IPS-18c (cell line): Measurements from ENCODE around the gene GPR142.

Source experiments
- H3K4me3 ChIP-seq: 2 replicates; pipeline ENCODE4 v1.7.0; 2013; ENCODE audit warnings: low read depth, mild to moderate bottlenecking, low read length, moderate library complexity; ENCODE audit not compliant: insufficient read depth
- H3K9me3 ChIP-seq: one replicate; pipeline ENCODE4 v1.6.1; 2013; ENCODE audit warnings: mild to moderate bottlenecking, low read length, moderate library complexity; ENCODE audit not compliant: control insufficient read depth, insufficient read depth

The GPR142 gene

DNA sequence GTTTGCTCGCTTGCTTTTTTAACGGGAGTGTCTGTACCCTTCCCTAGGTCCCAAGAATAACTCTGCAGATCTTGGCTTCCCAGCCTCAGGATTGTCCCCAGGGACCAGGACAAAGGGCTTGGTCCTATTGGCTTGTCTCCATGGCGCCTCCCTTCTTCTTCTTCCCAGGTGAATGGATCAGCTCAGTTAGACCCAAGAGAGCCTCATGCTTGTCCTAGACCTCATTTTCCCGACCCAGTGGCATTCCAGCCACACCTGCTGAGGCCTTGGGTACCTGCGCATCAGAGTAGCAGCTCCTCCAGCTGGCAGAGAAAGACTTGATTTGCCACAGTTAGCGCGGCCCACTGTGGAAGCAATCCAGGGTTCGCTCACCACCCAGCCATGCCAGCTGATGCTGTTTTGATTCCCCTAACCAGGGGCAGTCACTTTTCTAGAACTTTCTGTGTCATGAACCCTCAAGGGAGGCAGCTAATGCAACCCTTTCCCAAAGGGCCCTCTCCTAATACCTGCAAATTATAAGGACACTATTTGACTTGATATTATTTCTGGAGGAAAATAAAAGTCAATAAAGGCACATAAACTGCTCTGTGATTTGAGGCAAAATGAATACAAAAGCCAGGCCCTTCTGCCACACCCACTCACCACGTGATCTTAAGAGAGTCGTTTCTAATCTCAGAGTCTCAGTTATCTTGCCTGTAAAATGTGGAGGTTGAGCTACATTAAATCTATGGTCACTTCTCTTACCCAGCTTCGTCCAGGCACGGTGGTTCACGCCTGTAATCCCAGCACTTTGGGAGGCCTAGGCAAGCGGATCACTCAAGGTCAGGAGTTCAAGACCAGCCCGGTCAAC, 13.9 kb downstream of the GPR142 start:
- Histone ChIP-seq H3K4me3 (no peak overlapping the region), H3K9me3 (no peaks in the 10 kb centered on the region)

DNA sequence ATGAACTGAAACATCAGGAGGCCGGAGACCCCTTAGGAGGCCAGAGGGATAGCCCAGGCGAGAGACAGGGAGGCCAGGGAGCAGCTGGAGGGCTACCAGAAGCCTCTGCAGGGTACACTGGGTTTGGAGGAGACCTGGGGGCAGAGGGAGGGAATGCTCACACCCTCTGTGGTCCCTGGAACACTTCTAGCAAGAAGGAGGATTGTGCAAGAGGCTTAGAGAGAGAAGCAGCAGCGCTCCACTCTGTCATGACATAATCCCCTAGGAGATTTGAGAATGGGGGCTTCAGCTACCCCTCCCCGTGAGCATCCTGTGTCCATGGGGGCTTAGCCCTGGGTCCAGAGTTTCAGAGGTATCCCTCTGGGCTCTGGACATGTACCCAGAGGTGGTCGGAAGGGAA, 15.8 kb downstream of the GPR142 start:
- Histone ChIP-seq H3K9me3 (no peaks in the 10 kb centered on the region), H3K4me3 (no peak overlapping the region)

DNA sequence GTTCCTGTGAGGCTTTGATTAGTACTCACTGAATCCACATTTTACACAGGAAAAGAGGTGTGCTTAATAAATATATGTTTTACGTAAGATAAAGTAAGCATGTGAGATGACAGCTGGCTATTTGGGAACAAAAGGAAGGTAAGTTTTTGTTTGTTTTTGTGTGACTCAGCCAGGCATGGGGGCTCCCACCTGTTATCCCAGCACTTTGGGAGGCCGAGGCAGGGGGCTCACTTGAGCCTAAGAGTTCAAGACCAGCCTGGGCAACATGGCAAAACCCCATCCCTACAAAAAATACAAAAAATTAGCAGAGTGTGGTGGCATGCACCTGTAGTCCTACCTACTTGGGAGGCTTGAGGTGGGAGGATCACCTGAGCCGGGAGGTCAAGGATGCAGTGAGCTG, 17.9 kb downstream of the GPR142 start:
- Histone ChIP-seq H3K9me3 (no peaks in the 10 kb centered on the region), H3K4me3 (no peak overlapping the region)

DNA sequence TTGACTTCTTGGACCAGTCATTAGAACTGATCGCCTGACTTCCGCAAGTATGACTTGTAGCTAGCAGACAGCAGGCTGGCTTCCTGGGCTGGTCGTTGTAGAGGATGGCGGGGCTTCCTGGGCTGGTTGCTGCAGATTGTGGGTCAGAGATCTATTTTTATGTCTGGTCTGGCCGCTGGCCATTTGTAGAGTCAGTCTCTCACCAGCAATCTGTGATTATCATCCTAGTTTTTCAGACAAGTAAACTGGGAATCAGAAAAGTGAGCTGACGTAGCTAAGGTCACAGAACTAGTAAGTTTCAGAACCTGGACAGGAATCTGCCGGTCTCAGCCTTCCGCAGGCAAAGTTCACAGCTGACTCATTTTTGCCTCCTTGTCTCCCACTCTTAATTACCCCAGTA, 19.1 kb downstream of the GPR142 start:
- no peak overlapping the region for H3K4me3 ChIP-seq
- H3K9me3 ChIP-seq, result no peaks in the 10 kb centered on the region

DNA sequence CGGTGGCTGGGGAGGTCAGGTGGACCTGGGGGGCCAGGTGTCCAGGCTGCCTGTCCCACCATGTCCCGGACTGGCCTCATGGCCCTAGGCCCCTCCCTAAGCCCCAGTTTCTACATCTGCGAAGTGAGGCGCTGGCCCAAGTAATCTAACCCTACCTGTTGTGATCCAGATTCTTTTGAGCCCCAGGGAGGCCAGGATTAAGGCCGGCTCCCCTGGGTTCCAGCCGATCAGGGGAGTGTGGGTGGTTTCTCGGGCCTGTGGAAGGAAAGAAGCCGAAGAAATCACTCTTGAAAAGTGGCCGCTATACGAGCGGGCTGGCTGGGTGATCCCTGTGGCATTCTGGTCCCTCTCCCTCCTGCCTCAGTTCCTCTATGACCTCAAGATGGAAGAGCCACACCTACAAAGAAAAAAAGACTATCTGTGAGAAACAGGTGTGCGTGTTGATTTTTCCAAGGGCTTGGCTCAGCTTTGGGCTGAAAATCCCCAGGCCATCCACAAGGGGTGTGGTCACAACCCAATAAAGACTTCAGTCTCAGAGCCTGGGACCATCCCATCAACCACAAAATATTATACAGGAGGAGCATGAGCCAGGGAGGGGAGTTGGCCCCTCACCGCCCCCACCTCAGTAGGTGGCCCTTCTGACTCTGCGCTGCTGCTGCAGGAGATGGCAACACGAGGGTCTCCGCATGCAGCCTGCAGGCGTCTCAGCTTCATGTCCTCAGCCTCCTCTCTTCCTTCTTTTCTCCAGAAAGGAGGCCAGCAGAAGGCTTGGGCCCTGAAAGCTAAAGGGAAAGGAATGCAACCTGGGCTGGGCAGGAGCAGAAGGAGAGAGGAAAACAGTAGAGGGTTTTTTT, 20.3 kb downstream of the GPR142 start:
- H3K9me3 ChIP-seq, result no peaks in the 10 kb centered on the region
- H3K4me3 ChIP-seq, result no peak overlapping the region

DNA sequence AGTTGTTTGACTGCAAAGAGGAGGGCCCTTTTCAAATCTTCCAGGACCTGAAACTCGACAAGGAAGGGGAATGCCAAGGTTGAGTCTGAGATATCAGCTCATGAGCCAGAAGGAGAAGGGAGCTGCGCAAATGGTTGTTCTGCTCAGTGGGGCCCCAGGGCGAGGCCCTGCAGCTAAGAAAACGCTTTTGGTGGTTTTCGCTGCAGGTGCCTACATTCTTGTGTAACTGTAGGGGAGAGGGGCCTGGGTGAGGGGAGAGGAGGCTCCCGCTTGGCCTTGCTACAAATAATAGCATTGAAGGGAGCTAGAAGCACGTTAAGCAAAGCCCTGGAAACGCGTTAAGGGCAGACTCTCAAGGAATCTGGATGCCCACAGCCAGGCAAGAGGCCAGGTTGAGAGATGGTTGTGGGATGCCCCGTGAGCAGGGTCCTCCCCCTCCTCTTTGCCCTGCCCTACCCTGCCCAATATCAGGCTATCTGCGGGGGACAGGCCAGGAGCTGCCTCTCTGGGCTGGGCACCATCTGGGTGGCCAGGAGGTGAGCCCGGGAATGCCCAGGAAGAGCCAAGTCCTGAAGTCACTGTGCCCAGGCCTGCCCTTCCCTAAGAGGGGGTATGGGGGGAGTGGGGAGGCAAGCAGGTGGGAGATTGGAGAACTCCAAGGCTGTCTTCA, 21.9 kb downstream of the GPR142 start:
- H3K4me3 ChIP-seq, result no peak overlapping the region
- H3K9me3 ChIP-seq, result no peaks in the 10 kb centered on the region

DNA sequence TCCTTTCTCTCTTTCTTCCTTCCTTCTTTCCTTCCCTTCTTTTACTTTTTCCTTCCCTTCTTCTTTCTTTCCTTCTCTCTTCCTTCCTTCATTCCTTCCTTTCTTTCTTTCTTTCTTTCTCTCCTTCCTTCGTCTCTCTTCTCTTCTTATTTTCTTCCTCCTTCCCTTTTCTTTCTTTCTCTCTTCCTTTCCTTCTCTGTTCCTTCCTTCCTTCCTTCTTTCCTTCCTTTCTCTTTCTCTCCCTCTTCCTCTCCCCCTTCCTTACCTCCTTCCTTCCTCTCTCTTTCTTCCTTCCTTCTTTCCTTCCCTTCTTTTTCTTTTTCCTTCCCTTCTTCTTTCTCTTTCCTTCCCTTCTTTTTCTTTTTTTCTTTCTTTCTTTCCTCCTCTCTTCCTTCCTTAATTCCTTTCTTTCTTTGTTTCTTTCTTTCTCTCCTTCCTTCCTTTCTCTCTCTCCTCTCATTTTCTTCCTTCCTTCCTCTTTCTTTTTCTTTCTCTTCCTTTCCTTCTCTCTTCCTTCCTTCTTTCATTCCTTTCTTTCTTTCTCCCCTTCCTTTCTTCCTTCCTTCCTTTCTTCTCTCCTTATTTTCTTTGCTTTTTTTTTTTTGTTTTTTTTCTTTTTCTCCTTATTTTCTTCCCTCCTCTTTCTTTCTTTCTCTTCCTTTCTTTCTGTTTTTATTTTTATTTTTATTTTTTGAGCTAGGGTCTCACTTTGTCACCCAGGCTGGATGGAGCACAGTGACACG, 22.8 kb downstream of the GPR142 start:
- H3K9me3 ChIP-seq, result no peaks in the 10 kb centered on the region
- no peak overlapping the region for H3K4me3 ChIP-seq

DNA sequence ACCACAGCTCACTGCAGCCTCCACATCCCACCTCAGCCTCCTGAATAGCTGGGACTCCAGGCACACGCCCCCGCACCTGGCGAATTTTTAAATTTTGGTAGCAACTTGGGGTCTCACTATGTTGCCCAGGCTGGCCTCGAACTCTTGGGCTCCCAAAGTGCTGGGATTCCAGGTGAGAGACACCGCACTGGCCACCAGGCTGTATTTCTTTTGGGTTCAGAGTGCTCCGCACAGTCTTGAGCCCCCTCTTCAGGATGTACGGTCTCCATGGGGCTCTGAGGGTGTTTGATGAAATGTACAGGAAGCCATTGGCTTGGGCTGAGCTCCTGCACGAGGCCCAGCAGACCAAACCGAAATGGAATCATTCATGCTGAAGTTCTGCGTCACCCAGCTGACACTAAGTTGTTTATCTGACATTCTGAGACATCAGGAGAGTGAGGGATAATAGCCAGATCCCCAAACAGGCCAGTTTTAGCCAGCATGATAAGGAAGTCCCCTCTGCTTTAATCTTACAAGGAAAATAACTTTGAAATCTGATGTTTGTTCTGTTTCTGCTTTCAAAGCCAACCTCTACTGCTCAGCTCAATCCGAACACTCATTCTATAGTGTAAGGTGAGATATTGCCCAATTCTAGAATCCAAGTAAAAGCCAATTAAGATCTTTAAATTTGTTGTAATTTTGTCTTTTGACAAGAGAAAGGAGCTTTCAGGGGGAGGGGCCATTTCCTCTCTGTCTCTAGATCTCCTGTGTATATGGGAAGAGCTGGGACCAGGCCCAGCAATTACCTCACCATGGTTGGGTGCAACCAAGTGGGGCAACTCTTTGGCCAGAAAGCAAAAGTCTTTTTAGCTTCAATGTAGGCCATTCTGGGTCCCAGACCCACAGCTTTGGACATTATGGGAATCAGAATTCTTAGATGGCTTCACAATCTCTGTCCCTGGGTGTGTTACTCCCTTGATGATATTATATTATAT, 23.7 kb downstream of the GPR142 start:
- no peaks in the 10 kb centered on the region for H3K9me3 ChIP-seq
- no peak overlapping the region for H3K4me3 ChIP-seq

DNA sequence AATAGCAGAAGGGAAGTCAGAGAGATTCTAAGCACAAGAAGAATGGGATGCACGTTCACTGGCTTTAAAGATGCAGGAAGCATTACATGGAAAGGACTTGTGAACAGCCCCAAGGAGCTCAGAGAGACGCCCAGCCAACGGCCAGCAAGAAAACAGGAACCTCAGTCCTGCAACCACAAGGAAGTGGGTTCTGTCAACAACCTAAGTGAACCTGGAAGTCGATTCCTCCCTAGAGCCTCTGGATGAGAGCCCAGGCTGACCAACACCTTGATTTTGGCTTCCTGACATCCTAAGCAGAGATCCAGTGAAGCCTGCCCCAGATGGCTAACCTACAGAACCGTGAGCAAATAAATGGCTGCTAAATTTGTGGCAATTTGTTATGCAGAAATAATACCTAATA, 24.5 kb downstream of the GPR142 start:
- no peak overlapping the region for H3K4me3 ChIP-seq
- no peaks in the 10 kb centered on the region for H3K9me3 ChIP-seq

DNA sequence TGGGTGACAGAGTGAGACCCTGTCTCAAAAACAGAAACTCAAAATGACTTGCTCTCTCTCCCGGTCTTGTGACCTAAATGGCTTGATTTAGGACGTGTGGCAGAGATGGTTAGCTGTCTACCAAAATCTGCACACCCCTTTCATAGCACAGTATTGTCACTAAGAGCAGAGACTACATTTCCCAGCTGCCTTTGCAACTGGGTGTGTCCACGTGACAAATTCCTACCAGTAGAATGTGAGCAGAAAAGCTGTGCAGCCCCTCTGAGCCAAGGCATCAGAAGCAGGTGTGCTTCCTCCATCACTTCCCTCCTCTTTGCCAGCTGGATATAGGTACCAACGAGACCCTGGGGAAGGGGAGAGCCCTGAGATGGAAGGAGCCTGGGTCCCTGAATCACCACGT, 25.5 kb downstream of the GPR142 start:
- H3K4me3 ChIP-seq, result no peak overlapping the region
- H3K9me3 ChIP-seq, result no peaks in the 10 kb centered on the region

DNA sequence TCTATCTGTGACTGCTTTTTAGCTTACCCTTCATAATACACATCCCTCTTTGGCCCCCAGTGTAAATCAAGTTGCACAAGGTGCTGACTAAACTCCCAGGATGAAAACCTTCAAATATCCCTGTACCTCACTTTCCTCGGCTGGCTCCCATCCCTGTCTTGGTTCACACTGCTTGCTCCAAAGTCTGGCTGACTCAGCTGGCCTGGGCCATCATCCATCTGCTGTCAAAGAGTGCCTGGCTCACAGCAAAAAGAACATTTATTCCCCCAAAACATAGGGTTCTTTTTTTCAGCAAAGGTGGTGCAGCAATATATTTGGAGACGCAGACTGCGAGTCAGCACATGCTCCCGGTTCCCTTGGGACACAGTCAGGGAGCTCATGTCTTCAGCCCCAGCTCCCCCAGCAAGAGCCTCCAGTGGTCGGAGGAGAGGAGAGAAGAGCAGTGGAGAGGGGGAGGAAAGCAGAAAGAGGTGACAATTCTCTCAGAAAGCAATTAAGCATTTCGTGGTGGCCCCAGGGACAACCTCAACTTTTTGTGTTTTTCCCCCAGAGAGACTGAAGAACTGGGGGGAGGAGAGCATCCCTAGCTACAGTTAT, 26.1 kb downstream of the GPR142 start:
- Histone ChIP-seq H3K9me3 (no peaks in the 10 kb centered on the region), H3K4me3 (no peak overlapping the region)

DNA sequence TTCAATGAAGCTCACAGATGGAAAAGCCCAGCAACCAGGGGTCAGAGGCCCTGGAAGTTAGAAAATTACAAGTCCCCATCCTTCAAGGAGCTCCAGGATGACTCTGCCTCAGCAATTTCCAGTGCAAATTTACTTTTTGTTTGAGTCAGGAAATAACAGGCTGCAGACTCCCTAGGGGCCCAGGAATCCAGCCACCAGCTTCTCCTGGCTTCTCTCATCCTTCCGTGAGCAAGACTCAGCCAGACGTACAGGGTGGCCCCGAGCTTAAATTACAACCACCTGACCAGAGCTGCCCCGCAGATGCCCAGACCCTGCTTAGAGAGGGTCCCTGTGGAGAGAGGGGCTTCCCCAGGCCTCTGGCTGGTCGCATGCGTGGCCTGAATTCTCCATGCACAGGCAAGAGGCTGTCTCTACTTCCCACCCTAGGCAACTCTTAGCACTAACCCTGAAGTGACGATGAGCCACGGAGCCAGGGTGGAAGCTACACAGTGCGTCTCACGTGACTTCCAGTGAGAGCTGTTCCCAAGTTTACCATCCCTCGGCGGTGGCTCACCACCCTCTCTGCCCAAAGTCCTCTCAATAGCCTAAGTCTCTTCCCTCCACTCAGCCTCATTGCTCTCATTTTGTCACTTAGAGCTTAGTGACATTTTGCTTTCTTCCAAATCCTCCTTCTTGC, 27.1 kb downstream of the GPR142 start:
- H3K4me3 ChIP-seq, result no peak overlapping the region
- H3K9me3 ChIP-seq, result no peaks in the 10 kb centered on the region

DNA sequence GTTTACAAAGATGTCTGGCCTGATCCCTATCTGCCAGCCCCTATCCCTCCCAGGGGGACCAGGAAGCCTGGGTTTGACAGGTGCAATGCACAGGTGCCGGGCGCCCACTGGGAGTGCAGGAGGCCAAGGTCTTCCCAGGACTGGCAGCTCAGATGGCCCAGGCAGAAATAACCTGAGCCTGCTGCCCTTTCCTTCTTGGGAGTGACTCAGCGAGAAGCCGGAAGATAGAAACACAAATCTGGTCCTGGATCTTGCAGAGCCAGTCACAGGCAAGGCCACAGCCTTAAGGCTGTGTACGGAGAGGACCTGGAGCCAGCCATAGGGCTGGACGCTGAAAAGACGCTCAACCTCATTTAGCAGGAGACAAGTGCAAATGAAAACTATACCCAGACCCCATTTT, 27.7 kb downstream of the GPR142 start:
- Histone ChIP-seq H3K9me3 (no peaks in the 10 kb centered on the region), H3K4me3 (no peak overlapping the region)

DNA sequence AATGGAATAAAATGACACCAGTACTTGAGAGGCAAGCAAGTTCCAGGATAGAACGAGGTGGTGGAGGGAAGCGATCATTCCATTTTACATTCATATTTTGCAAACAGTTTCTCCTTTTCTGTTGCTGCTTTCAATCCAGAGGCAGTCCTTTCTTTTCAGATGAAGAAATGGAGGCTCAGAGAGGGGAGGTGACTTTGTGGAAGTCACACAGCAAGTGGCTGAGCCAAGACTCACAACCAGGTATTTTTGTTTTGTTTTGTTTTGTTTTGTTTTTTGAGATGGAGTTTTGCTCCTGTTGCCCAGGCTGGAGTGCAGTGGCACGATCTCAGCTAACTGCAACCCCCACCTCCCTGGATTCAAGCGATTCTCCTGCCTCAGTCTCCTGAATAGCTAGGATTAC, 29.3 kb downstream of the GPR142 start:
- H3K4me3 ChIP-seq, result no peak overlapping the region
- no peaks in the 10 kb centered on the region for H3K9me3 ChIP-seq

DNA sequence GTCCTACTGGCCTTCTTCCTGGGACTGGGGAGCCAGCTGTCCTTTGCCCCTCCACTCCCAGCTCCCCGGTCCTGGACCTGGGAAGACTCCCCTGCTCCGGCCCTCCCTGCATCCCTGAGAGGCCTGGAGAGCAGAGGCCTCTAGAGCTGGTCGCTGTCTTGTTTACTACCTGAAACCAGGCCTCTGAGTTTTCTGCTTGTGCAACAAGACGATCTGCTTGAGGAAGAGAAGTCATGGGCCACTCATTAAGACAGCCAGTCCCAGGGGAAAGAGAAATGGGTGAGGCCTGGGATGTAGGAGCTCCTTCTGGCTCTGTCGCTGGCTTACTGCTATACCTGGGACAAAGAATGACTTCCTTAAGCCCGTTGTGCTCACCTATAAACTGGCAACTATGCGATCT, 34.7 kb downstream of the GPR142 start:
- H3K9me3 ChIP-seq, result no peaks in the 10 kb centered on the region

More for the DNA sequence above, 34.7 kb downstream of the GPR142 start:
- no peak overlapping the region for H3K4me3 ChIP-seq
